ENCODE measurements around the gene GRHL1.

GRHL1 gene

DNA sequence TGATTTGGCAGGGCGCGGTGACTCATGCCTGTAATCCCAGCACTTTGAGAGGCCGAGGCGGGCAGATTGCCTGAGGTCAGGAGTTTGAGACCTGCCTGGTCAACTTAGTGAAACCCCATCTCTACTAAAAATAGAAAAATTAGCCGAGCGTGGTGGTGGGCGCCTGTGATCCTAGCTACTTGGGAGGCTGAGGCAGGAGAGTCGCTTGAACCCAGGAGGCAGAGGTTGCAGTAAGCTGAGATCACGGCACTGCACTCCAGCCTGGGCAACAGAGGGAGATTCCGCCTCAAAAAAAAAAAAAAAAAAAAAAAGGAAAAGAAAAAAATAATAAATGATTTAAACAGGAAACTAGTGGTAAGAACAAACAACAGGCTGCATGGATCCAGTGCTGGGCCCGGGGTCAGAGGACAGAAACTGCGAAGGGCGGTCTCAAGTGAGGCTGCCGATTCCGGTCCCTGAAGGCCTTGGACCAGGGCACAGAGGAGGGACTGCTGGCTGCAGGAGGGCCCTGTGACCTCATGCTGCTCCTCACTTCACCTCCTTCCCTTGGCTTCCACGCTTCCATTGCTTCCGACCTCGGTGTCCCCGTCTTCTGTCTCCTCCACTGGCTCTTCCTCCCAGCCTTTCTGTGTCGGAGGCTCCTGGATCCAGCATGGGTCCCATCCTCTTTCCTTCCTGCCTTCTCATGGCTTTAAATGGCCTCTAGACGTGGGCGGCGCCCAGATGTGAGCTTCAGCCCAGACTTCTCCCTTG lies 2.1 kb upstream of the GRHL1 start:
- DNase-seq (ENCODE audit: low spot score) (no peak), FAIRE-seq (no peak)

DNA sequence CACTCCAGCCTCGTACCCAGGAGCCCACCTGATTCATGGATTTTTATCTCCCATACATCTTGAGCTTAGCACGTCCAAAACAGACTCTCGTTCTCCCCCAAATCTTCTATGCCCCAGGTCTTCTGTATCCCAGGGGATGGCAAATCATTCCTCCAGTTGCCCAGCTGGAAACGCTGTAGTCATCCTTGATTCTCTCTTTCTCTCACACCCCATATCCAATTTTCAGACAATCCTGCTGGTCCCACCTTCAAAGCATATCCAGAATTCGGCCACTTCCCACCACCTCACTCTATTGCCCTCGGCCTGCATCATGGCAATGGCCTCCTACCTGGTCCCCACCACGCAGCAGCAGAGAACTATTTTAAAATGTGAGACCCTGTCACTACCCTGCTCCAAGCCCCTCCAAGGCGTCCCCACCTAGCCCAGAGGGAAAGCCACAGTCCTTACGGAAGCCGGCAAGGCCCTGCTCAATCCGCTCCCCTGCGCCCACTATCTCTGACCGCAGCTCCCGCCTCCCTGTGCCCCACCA lies 1.4 kb upstream of the GRHL1 start:
- DNase-seq (ENCODE audit: low spot score) (no peak), FAIRE-seq (no peak)

DNA sequence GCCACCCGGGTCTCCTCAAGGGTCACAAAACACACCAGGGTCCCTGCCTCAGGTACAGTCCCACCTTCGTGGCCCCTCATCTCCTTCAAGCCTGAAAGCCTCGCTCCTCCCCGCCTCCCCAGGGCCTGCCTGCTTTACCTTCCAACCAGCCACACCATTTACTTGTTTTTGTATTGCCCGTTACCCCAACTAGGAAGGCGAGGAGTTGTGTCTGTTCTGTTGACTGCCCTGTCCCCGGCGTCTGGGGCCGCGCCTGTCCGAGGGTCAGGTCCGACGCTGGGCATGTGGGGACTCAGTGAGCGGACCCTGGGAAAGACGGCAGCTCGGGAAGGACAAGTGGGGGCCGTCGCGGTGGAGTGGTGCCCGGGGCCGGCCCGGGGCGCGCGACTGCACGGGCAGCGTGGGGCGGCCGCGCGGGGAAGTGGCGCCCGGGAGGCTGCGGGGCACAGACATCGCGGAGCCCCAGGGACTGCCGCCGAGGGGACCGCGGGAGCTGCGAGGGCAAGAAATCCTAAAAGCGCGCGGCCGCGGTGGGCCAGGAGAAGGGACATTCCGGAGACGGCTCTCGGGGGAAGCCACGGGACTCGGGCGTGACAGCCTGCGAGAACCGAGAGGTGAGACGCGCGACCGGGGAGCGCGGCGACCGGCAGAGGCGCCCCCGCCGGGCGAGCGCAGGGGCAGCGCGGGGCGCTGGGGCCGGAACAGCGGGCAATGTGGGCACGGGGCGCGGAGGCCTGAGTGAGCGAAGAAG lies 797 bp upstream of the GRHL1 start:
- DNase-seq (ENCODE audit: low spot score): peak; percentile 75
- no peak for FAIRE-seq

DNA sequence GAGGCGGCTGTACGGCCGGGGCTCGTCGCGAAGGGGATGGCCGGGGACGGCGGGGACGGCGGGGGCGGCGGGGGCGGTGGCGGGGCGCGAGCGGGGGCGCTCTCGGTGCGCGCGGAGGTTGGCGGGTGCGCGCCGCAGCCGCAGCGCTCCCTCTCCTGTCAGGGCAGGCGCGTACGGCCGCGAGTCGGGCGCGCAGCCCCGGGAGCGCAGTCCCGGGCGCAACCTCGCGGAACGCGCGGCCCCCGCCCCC lies 296 bp upstream of the GRHL1 start:
- peak; percentile 100 for DNase-seq (ENCODE audit: low spot score)
- FAIRE-seq: peak; percentile 48

DNA sequence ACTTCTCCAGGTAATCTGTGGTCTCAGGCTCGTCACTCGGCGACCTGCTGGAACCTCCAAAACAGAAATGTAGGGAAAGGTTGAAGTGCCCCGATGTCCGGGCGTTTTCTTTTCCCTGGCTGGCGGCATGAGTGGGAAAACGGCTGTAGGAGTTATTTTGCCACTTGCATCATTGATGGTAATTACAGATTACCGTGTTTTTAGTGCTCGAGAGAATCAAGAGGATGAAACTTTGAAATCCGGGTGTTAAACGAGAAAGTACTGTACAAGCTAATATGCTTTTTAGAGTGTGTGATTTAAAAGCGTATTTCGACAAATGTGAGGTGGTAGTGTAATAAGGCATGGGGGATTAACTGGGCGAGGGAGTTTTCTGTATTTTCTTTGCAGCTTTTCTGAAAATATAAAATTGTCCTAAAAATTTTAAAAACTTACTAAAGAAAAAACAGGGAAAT lies 819 bp downstream of the GRHL1 start:
- FAIRE-seq (no peak), DNase-seq (ENCODE audit: low spot score) (no peak)

DNA sequence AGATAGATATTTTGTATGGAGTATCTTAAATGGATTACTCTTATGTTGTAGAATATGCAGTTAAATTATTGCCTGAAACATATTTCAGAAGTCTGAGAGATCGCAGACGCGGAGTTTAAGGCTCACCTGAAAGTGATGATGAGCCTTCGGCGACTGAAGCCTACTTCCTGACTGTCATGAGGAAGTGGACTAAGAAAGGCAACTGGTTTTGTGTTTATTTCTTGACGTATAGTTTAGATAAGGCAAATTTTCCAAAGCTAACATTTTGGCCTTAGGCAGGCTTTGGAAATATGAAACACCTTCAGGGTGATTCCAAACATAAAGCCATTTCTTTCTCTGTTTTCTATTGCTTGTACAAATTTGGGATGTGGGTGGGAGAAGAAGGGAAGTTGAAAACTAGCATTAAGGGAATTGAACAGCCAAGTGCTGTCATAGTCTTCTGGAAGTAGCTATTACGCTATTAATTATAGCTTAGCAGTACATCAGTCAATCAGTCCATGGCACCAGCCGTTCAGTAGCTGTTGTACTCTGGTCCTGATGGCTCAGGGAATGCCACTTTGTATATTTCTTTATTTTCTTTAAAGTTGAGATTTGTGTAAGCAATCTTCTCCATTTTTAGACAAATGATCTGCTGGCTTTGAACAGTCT lies 1.5 kb downstream of the GRHL1 start:
- no peak for DNase-seq (ENCODE audit: low spot score)
- no peak for FAIRE-seq

DNA sequence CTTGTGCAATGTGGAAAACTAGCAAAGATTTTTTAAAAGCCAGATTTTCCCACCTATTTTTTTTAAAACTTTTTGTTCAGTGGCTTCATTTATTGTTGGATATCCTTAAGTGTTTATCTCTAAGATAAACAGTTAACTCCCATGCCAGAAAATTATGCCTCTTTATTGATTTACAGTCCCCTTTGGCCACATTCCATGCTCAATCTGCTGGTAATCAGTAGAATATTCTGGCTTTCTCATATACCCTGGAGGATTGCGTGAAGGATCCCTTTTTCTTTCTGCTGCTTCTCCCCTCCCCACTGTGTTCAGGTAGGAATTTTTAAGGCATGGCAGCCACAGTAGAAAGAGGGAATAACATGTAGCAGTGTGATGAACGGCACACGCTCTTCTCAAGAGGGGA lies 2.6 kb downstream of the GRHL1 start:
- no peak for FAIRE-seq
- no peak for DNase-seq (ENCODE audit: low spot score)

DNA sequence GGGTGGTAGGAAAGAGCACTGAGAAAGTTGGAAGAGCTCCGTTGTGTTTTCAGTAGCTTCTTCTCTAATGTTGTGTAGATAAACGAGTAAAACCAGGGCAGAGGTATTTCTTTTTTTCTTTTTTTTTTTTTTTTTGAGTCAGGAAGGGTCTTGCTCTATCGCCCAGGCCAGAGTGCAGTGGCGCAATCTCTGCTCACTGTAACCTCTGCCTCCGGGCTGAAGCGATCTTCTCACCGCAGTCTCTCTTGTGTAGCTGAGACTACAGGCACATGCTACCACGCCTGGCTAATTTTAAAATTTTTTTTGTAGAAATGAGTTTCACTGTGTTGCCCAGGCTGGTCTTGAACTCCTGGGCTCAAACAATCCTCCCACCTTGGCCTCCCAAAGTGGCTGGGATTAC lies 6.6 kb downstream of the GRHL1 start:
- FAIRE-seq (no peak), DNase-seq (ENCODE audit: low spot score) (no peak)

DNA sequence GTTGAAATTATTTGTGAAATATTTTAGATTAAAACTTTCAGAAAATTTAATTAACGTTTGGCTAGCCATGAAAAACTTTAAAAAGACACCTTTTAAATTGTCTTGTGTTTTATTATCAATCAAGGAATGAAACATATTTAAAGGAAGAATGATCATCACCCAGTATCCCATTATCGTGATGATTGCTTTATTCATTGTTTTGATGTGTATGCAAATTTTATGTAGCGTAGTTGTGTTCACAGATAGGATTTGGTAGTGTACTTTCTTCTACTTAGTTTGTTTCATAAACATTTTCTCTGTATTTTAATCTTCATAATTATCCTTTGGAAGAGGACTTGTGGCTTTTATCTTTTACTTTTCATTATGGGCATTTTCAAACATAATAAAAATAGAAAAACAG lies 7.8 kb downstream of the GRHL1 start:
- DNase-seq (ENCODE audit: low spot score) (no peak), FAIRE-seq (no peak)

DNA sequence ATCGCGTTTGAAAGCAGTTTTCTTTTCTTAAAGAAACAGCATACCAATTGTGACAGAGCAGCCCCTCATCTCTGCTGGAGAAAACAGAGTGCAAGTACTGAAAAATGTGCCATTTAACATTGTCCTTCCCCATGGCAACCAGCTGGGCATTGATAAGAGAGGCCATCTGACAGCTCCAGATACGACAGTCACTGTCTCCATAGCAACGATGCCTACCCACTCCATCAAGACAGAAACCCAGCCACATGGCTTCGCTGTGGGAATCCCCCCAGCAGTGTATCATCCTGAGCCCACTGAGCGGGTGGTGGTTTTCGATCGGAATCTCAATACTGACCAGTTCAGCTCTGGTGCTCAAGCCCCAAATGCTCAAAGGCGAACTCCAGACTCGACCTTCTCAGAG lies 9.5 kb downstream of the GRHL1 start:
- FAIRE-seq: no peak
- no peak for DNase-seq (ENCODE audit: low spot score)

DNA sequence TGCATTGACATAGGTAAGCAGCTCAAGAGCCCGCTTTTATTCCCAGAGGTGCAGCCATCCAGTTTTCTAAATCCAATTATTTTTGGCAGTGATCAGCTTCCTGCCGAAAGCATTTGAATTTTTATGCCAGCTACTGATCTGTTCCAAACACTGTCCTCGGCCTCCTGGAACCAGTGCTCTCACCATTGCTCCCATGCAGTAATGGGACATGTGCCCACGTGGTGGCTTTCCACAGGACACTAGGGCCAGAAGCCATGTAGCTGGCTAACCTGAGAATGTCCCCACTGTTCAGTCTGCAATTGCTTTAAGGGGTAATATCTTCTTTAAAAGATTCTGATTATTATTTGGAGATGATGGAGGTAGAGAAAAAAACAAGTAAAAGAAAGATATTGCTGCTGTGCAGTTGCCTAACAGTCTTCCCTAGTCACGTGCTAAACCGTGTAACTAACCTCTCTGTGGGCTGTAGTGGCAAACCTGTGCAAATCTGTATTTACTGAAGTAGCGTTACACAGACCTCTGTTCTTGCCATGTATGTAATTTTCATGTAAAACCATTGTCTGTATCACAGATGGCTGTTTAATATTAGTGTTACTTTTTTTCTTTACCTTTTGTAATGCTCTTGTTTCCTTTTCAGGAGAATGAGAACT lies 13.0 kb downstream of the GRHL1 start:
- no peak for DNase-seq (ENCODE audit: low spot score)
- no peak for FAIRE-seq

DNA sequence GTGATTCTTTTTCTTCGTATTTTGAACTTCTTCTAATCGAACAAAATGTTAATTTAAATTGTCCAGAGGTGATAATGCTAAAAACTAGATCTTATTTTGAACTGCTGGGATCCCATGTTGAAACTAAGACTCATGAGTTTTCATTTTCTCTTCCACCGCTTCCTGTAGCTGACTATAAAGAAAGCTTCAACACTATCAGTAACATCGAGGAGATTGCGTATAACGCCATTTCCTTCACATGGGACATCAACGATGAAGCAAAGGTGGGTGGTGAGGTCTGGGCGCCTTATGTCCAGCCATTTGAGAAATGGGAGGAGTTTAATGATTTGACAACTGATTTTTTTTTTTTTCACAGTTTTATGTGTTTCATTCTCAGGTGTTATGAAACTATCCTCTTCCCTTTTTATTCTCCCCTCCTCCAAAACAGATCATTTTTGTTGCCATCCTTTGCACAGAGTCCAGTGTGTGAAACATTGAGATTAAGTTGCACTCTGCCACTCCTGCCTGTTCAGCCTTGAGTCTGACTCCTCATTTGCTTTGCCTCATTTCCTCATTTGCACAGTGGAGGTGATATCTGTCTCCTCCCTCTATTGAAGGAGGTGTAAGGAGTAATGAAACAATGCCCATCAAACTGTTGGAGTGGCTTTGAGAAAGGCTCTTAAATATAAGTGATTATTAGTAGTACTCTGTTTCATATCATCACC lies 13.8 kb downstream of the GRHL1 start:
- no peak for DNase-seq (ENCODE audit: low spot score)
- no peak for FAIRE-seq

DNA sequence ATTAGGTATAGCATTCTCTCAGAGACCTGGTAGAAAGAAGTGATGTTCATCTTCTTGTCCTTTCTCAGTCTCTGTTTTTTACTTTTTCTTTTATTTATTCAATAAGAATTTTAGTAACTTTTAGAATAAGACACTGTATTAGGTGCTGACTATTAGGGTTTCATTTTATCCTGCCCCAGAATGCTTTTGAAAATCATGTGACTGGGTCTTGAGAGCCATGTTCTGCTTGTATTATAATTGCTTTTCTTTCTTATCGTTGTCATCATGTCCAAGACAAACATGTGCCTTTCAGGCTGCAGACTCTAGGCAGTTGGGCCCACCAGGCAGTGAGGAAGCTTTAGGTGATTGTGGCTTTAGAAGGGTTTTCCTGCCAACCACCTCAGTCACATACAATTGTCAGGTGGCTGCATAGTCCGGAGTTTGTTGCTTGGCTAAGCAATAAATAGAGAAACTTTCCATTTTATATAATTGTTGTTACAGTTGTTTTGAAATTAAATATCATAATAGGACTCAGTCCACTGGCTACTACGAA lies 15.1 kb downstream of the GRHL1 start:
- DNase-seq (ENCODE audit: low spot score) (no peak), FAIRE-seq (no peak)

DNA sequence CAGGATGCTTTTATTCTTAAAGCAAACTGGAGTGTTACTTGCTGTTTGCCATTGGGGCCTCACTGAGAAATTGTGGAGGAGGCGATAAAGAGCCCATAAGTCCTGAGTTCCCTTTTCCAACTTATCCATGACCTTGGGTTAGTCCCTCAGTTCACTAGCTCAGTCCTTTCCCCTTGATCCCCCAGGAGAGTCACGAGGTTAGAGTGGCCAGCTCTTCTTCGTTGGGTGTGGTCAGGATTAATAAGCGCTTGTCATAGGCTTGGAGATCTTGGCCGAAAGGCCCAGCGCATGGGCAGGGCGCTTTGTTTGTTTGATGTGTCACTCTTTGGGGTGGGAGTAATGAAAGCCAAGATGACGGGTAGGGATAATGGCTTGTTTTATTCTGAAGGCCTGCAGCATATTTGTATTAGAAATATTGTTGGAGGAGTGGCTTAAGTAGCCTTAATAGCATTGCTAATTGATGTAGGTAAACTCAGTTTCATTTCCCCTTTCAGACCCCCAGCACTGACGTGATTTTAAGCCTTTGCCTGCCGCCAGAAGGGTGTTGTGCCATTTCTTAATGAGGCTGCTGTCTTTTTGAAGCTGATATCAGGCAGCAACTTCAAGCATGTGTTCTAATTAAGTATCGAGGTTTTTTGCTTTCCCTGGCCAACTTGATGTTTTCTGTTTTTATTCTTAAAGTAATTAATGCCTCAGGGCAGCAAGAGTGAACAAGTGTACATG lies 15.7 kb downstream of the GRHL1 start:
- no peak for FAIRE-seq
- DNase-seq (ENCODE audit: low spot score): no peak

DNA sequence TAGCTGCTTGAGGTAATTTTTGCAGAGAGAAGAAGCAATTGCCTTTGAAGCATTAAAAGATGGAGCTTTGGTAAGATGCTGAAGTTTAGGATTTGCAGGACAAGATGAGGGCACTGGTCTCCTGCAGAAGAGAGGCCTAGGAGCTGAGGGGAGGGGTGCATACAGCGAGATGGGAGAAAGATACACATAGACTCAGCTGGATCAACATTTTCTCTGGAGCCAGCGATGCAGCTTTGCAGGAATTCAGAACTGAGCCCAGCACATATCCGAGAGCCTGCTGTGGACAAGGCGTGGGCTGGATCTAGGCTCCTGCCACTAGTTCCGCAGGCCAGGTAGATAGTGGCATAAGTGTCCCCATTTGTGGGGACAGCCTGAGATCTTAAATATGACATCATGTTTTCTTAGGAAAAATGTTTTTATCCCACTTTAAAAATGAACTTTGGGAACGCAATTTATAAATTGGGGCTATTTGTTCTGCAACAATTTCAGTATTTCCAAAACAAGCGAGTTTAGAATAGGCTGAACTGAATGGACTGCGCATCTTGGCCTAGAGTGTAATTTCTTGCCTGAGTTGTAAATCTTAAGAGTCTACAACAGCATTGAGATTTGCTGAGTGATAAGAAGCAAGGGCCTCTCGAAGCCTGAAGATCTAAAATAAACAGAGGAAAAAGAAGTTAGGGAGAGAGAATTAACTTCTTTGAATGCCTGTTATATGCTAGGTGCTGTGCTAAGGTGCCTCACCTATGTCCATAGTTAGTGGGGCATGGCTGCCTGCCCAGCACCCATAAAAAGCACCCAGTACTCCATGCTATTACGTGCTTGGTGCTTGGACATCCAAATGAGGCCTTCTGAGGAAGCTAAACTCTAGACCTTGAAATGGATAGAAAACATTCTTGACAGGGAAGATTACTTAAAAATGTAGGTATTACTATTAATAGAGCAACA lies 17.3 kb downstream of the GRHL1 start:
- no peak for FAIRE-seq
- DNase-seq (ENCODE audit: low spot score): no peak

DNA sequence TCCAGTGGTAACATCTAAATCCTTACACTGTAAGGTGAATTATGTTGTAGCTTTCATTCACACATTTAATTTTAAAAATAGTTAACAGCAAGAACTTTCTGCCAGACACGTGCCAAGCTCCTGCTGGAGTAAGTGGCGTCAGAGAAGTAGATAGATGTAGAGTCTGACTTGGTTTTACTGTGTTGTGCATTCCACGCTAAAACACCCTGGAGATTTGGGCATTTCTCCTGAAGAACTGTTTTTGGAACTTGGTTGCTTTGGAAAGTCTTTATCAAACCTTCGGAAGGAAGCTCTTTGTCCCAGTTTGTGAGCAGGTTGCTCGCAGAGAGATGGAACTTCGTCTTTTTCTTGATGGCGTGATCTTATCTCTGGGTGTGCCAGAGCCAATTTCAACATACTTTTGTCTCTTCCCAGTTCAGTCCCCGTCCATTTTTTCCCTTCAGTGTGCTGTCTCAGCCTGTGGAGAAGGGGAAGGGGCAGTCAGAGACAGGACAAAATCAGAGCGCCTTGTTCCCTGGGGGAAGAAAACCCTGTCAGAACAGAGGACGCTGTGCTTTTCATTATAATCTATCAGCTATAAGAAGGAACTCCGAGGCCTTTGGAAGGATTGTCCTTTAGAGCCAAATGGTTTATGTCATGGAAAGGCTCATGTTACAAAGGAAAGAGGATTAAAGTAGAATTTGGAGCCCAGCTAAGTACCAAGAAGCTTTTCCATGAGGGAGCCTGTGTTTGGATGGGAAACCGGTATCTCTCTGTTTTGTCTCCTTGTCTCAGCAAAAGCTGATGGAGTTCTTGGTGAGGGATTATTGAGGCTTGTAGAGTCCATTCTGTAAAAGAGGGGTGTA lies 18.9 kb downstream of the GRHL1 start:
- FAIRE-seq: no peak
- no peak for DNase-seq (ENCODE audit: low spot score)

DNA sequence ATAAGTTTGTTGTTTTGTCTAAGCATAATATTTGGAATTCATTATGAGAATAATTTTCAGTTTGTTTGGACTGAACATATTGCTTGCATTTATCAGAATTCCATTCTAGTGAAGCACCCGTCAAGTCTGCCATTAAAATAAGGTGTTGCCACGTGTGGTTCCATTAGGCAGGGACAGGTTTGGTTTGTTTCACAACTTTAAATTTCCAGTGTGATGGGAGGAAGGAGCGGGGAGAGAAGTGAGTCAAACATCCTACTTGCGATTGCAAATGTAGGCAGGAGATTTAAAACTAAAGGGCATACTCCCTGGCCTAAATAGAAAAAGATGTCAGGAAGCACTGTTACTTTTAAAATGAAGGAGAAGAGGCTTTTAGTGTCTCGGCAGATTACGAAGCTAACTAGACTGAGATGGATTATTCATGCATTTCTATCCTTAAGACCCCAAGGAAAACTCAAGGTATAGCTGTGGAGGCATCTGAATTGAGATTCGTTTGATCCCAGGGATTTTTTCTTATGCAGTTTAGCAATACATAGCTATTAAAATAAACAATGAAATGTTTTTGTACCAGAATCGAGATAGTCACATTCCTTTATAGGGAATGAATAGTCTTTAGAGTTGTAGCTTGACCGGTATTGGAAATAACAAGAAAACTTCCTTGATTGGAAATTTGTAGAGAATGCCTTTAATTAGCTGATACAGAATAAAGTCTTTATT lies 19.8 kb downstream of the GRHL1 start:
- DNase-seq (ENCODE audit: low spot score): no peak
- FAIRE-seq: no peak

DNA sequence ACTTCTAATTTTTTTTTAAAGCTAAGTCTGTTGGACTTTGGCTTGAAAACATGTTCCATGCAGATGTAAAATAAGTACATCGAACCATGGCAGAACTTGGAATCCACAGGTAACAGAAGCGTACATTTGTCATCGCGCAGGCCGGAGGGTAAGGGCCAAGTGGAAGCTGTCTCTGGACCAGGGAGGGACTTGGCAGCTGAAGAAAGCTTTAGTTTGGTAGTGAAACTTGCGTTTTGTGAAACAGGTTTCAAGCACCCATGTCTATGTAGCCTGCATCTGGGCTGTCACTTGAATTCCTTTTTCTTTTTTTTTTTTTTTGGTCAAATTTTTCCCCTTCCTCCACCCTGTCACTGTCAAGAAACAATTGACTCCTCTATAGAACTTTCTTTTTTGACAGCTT lies 20.4 kb downstream of the GRHL1 start:
- DNase-seq (ENCODE audit: low spot score): no peak
- FAIRE-seq: no peak

Measured in urothelium cell line (cell line).